GM19395 (cell line): ENCODE results near the gene ETNK1.

ENCODE experiments used
- ATAC-seq: cut with Tn5 transposase; IDR thresholded peaks from one replicate; pipeline ENCODE4 v1.9.1; 2021; ENCODE audit warnings: mild to moderate bottlenecking, moderate library complexity; ENCODE audit not compliant: unreplicated experiment

ETNK1 gene

GRCh38 chr12:22634883-22635282, 9.9 kb downstream of the ETNK1 start:
- ATAC-seq, result no peak

GRCh38 chr12:22635812-22636211, 10.8 kb downstream of the ETNK1 start:
- ATAC-seq, result no peak

GRCh38 chr12:22640851-22641250, 15.9 kb downstream of the ETNK1 start:
- ATAC-seq, result no peak

GRCh38 chr12:22641353-22642053, 16.5 kb downstream of the ETNK1 start:
- no peak for ATAC-seq

GRCh38 chr12:22648668-22649067, 23.7 kb downstream of the ETNK1 start:
- no peak for ATAC-seq

- no peak for ATAC-seq
These were observed 28.1 kb downstream of the ETNK1 start for GRCh38 chr12:22653075-22653474.

GRCh38 chr12:22653791-22654190, 28.8 kb downstream of the ETNK1 start:
- ATAC-seq, result no peak

- no peak for ATAC-seq
These were observed 31.4 kb downstream of the ETNK1 start for GRCh38 chr12:22656376-22656775.

GRCh38 chr12:22656831-22657230, 31.9 kb downstream of the ETNK1 start:
- no peak for ATAC-seq

- no peak for ATAC-seq
These were observed 32.6 kb downstream of the ETNK1 start for GRCh38 chr12:22657538-22657937.

- ATAC-seq, result no peak
These were observed 33.2 kb downstream of the ETNK1 start for GRCh38 chr12:22658214-22658613.

- ATAC-seq, result no peak
These were observed 37.4 kb downstream of the ETNK1 start for GRCh38 chr12:22662356-22662755.

GRCh38 chr12:22665476-22665875, 40.5 kb downstream of the ETNK1 start:
- ATAC-seq, result no peak

GRCh38 chr12:22667122-22667521, 42.2 kb downstream of the ETNK1 start:
- no peak for ATAC-seq

GRCh38 chr12:22668441-22668840, 43.5 kb downstream of the ETNK1 start:
- no peak for ATAC-seq

- ATAC-seq, result no peak
These were observed 45.8 kb downstream of the ETNK1 start for GRCh38 chr12:22670762-22671161.

GRCh38 chr12:22672951-22673350, 48.0 kb downstream of the ETNK1 start:
- no peak for ATAC-seq

GRCh38 chr12:22677781-22678574, 53.0 kb downstream of the ETNK1 start:
- ATAC-seq, result no peak

- peak; percentile 43 for ATAC-seq
These were observed 57.7 kb downstream of the ETNK1 start for GRCh38 chr12:22682663-22683062.

GRCh38 chr12:22683131-22683530, 58.2 kb downstream of the ETNK1 start:
- no peak for ATAC-seq

- peak; percentile 55 for ATAC-seq
These were observed 59.5 kb downstream of the ETNK1 start for GRCh38 chr12:22684140-22685118.
